Gastrocnemius medialis (tissue), 4 donors: ENCODE results near the gene ADARB2.

Experiments used
- POLR2A ChIP-seq, 2 donors: fragments of 450-650 bp; IDR thresholded peaks; one replicate each; pipeline ENCODE4 v1.6.1; 2017; ENCODE audit warnings: antibody characterized with exemption in 2 of 2, mild to moderate bottlenecking in 2 of 2, moderate library complexity in 2 of 2
- TF ChIP-seq, protein P1 (sequence below), 5 experiments: fragments of 450-650 bp in 3 of 5; fragments of 200-600 bp in 2 of 5; sonication (generic) in 2 of 5; IDR thresholded peaks in 4 of 5; conservative IDR thresholded peaks in 1 of 5; 1 replicate in 4 of 5; 2 replicates in 1 of 5; pipeline ENCODE4 v1.5.1; 2016 to 2019; ENCODE audit warnings: antibody characterized with exemption in 5 of 5, mild to moderate bottlenecking in 3 of 5, moderate library complexity in 3 of 5

DNA sequence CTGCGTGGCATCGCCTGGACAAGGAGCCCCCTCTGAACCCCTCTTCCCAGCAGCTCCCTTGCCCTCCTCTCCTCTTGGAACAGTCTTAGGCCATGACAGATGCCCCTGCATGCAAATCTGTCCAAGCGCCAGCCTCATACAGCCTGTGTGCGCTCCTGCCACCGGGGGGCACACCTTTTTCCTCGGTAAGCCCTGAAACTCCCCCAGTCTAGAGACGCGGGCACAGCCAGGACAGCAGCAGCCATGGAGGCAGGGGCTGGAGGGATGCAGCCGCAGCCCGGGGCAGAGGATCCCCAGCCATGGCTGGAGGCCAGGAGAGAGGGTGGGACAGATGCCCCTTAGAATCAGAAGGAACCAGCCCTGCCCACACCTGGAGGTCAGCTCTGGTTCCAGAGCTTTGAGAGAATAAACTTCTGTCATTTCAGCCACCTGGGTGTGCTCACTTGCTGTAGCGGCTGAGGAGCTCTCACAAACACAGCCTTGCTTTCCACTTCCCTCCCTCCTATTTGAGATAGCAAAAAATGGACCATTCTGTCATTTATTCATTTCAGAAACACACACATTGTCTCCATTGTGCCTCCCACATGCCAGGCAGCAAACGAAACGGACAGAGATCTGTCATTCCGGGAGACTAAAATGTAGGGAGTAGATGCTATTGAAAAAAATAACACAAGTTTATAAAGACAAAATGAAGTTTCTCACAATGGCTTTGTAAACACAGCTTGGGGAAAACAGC lies 439.6 kb downstream of the ADARB2 start:
- TF ChIP-seq, protein P1, sequence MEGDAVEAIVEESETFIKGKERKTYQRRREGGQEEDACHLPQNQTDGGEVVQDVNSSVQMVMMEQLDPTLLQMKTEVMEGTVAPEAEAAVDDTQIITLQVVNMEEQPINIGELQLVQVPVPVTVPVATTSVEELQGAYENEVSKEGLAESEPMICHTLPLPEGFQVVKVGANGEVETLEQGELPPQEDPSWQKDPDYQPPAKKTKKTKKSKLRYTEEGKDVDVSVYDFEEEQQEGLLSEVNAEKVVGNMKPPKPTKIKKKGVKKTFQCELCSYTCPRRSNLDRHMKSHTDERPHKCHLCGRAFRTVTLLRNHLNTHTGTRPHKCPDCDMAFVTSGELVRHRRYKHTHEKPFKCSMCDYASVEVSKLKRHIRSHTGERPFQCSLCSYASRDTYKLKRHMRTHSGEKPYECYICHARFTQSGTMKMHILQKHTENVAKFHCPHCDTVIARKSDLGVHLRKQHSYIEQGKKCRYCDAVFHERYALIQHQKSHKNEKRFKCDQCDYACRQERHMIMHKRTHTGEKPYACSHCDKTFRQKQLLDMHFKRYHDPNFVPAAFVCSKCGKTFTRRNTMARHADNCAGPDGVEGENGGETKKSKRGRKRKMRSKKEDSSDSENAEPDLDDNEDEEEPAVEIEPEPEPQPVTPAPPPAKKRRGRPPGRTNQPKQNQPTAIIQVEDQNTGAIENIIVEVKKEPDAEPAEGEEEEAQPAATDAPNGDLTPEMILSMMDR (IDR thresholded peaks at IDR 0.05 in 4 of 5, conservative IDR thresholded peaks at IDR 0.05 in 1 of 5): no peak
- no peak for TF ChIP-seq POLR2A (IDR thresholded peaks at IDR 0.05)
